Loucy (cell line): ENCODE measurements around the gene OR51S1.

ENCODE experiments used
- H2AFZ ChIP-seq: fragments of 200-600 bp; sonication (generic); 2 replicates; pipeline ENCODE4 v1.6.0; 2016; ENCODE audit warnings: antibody characterized with exemption, mild to moderate bottlenecking, low read length, moderate library complexity
- H3F3A ChIP-seq: fragments of 200-600 bp; 2 replicates; pipeline ENCODE4 v1.6.0; 2016; ENCODE audit warnings: antibody characterized with exemption, low read depth, mild to moderate bottlenecking
- H3K27me3 ChIP-seq: fragments of 200-600 bp; sonication (generic); 2 replicates; pipeline ENCODE4 v1.6.1; 2014; ENCODE audit warnings: low read length, mild to moderate bottlenecking; ENCODE audit not compliant: insufficient read depth, poor library complexity, severe bottlenecking
- H3K36me3 ChIP-seq: fragments of 200-600 bp; sonication (generic); 2 replicates; pipeline ENCODE4 v1.6.1; 2016; ENCODE audit warnings: low read length; ENCODE audit not compliant: insufficient read depth
- H3K4me1 ChIP-seq: fragments of 200-600 bp; sonication (generic); 2 replicates; pipeline ENCODE4 v1.5.1; 2014; ENCODE audit warnings: low read length, mild to moderate bottlenecking; ENCODE audit not compliant: insufficient read depth, poor library complexity, severe bottlenecking
- H3K4me2 ChIP-seq: fragments of 200-600 bp; sonication (generic); 2 replicates; pipeline ENCODE4 v1.6.0; 2014; ENCODE audit warnings: antibody characterized with exemption, low read length, low read depth, mild to moderate bottlenecking; ENCODE audit not compliant: poor library complexity, severe bottlenecking
- H3K4me3 ChIP-seq: fragments of 200-600 bp; sonication (generic); 2 replicates; pipeline ENCODE4 v1.5.1; 2014; ENCODE audit warnings: low read length, mild to moderate bottlenecking, mixed read lengths; ENCODE audit not compliant: poor library complexity, severe bottlenecking
- H3K79me2 ChIP-seq: fragments of 200-600 bp; sonication (generic); 2 replicates; pipeline ENCODE4 v1.6.1; 2014; ENCODE audit warnings: low read length; ENCODE audit not compliant: insufficient read depth
- H3K9ac ChIP-seq: fragments of 200-600 bp; sonication (generic); 2 replicates; pipeline ENCODE4 v1.6.0; 2014; ENCODE audit warnings: mild to moderate bottlenecking, low read depth, low read length, moderate library complexity; ENCODE audit not compliant: poor library complexity, severe bottlenecking
- H3K9me2 ChIP-seq: fragments of 200-600 bp; sonication (generic); replicated peaks from 2 replicates; pipeline ENCODE4 v1.6.1; 2016; ENCODE audit warnings: low read depth, low read length, mixed read lengths
- H3K9me3 ChIP-seq: fragments of 200-600 bp; sonication (generic); 2 replicates; pipeline ENCODE4 v1.6.1; 2014; ENCODE audit warnings: mild to moderate bottlenecking, antibody characterized with exemption, low read length, low read depth; ENCODE audit not compliant: insufficient read depth
- H4K20me1 ChIP-seq: fragments of 200-600 bp; sonication (generic); 2 replicates; pipeline ENCODE4 v1.6.0; 2014; ENCODE audit warnings: antibody characterized with exemption, low read length, mild to moderate bottlenecking; ENCODE audit not compliant: insufficient read depth, poor library complexity, severe bottlenecking
- CTCF ChIP-seq: fragments of 200-600 bp; sonication (generic); conservative IDR thresholded peaks from 2 replicates; pipeline ENCODE4 v1.5.1; 2014; ENCODE audit warnings: mild to moderate bottlenecking, antibody characterized with exemption, low read length
- EZH2phosphoT487 ChIP-seq: fragments of 200-600 bp; IDR thresholded peaks from 2 replicates; pipeline ENCODE4 v1.6.1; 2018; ENCODE audit warnings: antibody characterized with exemption, mild to moderate bottlenecking, moderate library complexity, borderline replicate concordance

The OR51S1 gene

GRCh38 chr11:4798427-4799183 is 50.4 kb downstream of the OR51S1 start:
- Histone ChIP-seq H2AFZ (no peak overlapping the region), H3K9me3 (no peaks in the 10 kb centered on the region), H3K9me2 (no peaks in the 10 kb centered on the region), H3K4me2 (no peak overlapping the region), H3K36me3 (no peaks in the 10 kb centered on the region), H3K4me3 (no peak overlapping the region), H3K9ac (no peak overlapping the region), H3K79me2 (no peaks in the 10 kb centered on the region), H3K27me3 (no peaks in the 10 kb centered on the region), H3F3A (no peaks in the 10 kb centered on the region), H4K20me1 (no peaks in the 10 kb centered on the region), H3K4me1 (no peaks in the 10 kb centered on the region)
- TF ChIP-seq CTCF (no peak), EZH2phosphoT487 (no peak)
